GM21390 (cell line): ENCODE measurements around the gene MAP1A.

Experiments
- ATAC-seq: cut with Tn5 transposase; IDR thresholded peaks from one replicate; pipeline ENCODE4 v1.9.1; 2021; ENCODE audit not compliant: unreplicated experiment

Gene MAP1A

GRCh38 chr15:43517354-43518196, at the start of gene MAP1A:
Gene MAP1A (plus strand): TSS chr15:43517608. CDS start chr15:43521474, 3,866 bp downstream.
- no peak for ATAC-seq

GRCh38 chr15:43469867-43470266, 47.5 kb upstream of the MAP1A start:
- ATAC-seq, result no peak

- ATAC-seq, result no peak
Observed at GRCh38 chr15:43471975-43472374, 45.4 kb upstream of the MAP1A start.

- ATAC-seq, result no peak
Observed at GRCh38 chr15:43473885-43474284, 43.5 kb upstream of the MAP1A start.

GRCh38 chr15:43483297-43484128, 33.9 kb upstream of the MAP1A start:
- ATAC-seq, result no peak

GRCh38 chr15:43484455-43484854, 33.0 kb upstream of the MAP1A start:
- ATAC-seq, result no peak

- no peak for ATAC-seq
Observed at GRCh38 chr15:43487271-43487895, 30.0 kb upstream of the MAP1A start.

- no peak for ATAC-seq
Observed at GRCh38 chr15:43488790-43489189, 28.6 kb upstream of the MAP1A start.

- no peak for ATAC-seq
Observed at GRCh38 chr15:43489191-43489590, 28.2 kb upstream of the MAP1A start.

- ATAC-seq, result no peak
Observed at GRCh38 chr15:43492266-43492665, 25.1 kb upstream of the MAP1A start.

GRCh38 chr15:43492673-43493601, 24.5 kb upstream of the MAP1A start, which contains the start of gene TP53BP1:
Gene TP53BP1 (minus strand): TSS chr15:43493156. CDS start chr15:43493043, 113 bp downstream.
- ATAC-seq, result peak; percentile 93

GRCh38 chr15:43493703-43494472, 23.5 kb upstream of the MAP1A start:
- no peak for ATAC-seq

- ATAC-seq, result no peak
Observed at GRCh38 chr15:43498990-43499389, 18.4 kb upstream of the MAP1A start.

GRCh38 chr15:43499635-43500034, 17.8 kb upstream of the MAP1A start:
- ATAC-seq, result no peak

- no peak for ATAC-seq
Observed at GRCh38 chr15:43505738-43506137, 11.7 kb upstream of the MAP1A start.

- no peak for ATAC-seq
Observed at GRCh38 chr15:43508421-43508820, 9.0 kb upstream of the MAP1A start.

GRCh38 chr15:43508991-43509659, 8.3 kb upstream of the MAP1A start:
- no peak for ATAC-seq

GRCh38 chr15:43509660-43510199, 7.7 kb upstream of the MAP1A start:
- ATAC-seq, result no peak
